Kidney (tissue), 14 donors: Measurements from ENCODE around the gene TRMU. TPM values are rescaled to one million over a fixed set of nuclear protein-coding genes. Genes with fewer than 3 reads are reported as not detected.
"Not testable (repeated sequence)": the region's sequence is repeated elsewhere in the genome, so short reads cannot be mapped to it uniquely, and the experiment has no call there.

Experiments
- DNase-seq, 5 donors: peaks; one replicate each; pipeline ENCODE4 v3.0.0-alpha.2; 2013 to 2020
- FAIRE-seq: peaks from 2 replicates; lab custom pipeline; 2012; peaks lifted over from hg19 to GRCh38; lab: Jason Lieb, UNC
- H3K27ac ChIP-seq, 2 donors: one replicate each; pipeline ENCODE4 v1.7.0; 2013; ENCODE audit warnings: low read depth in 2 of 2, low read length in 2 of 2, inconsistent platforms in 1 of 2
- H3K27me3 ChIP-seq: one replicate; pipeline ENCODE4 v1.7.1; 2013; ENCODE audit warnings: low read length, inconsistent platforms; ENCODE audit not compliant: control insufficient read depth, insufficient read depth
- H3K36me3 ChIP-seq, 3 donors: one replicate each; pipeline versions ENCODE4 v1.7.0 to v1.7.1; 2013; ENCODE audit warnings: low read length in 3 of 3, control low read depth in 1 of 3, inconsistent platforms in 1 of 3; ENCODE audit not compliant: insufficient read depth in 3 of 3, control insufficient read depth in 2 of 3
- H3K4me1 ChIP-seq, 3 donors: one replicate each; pipeline versions ENCODE4 v1.7.0 to v1.7.1; 2013; ENCODE audit warnings: low read length in 3 of 3, inconsistent platforms in 1 of 3, low read depth in 1 of 3; ENCODE audit not compliant: control insufficient read depth in 2 of 3, insufficient read depth in 2 of 3
- H3K4me3 ChIP-seq, 3 donors: one replicate each; pipeline versions ENCODE4 v1.7.0 to v1.8.1; 2013; ENCODE audit warnings: low read length in 3 of 3, control low read depth in 1 of 3, inconsistent platforms in 1 of 3
- H3K9ac ChIP-seq, 3 donors: one replicate each; pipeline versions ENCODE4 v1.7.0 to v1.7.1; 2013; ENCODE audit warnings: low read length in 3 of 3, control low read depth in 1 of 3, inconsistent platforms in 1 of 3
- H3K9me3 ChIP-seq, 3 donors: one replicate each; pipeline versions ENCODE4 v1.7.0 to v1.7.1; 2013; ENCODE audit warnings: low read length in 3 of 3, control low read depth in 1 of 3, inconsistent platforms in 1 of 3; ENCODE audit not compliant: control insufficient read depth in 2 of 3, insufficient read depth in 1 of 3
- CTCF ChIP-seq: IDR thresholded peaks from 3 replicates; pipeline ENCODE4 v1.5.1; 2012; ENCODE audit warnings: mild to moderate bottlenecking, moderate library complexity, borderline replicate concordance; ENCODE audit not compliant: insufficient read depth; ENCODE audit errors: extremely low read depth
- intact Hi-C: fragments of 100-400 bp; cut with DNase I; formaldehyde crosslinking; loops from one replicate; pipeline ENCODE4 v1.11.1; 2022
- polyA plus RNA-seq: library from polyadenylated mRNA; stranded (reverse); fragments of 350-450 nt; fragmentation: Illumina TruSeq; extraction: RNeasy Lipid Tissue Mini Kit (QIAGEN cat#74804); gene quantifications from one replicate; pipeline ENCODE4 v1.2.3, GENCODE V29; 2014; ENCODE audit warnings: low read depth, low replicate concordance; ENCODE audit not compliant: insufficient read depth
- total RNA-seq: library from RNA; stranded (reverse); fragmentation: NEBNext Ultra II Directional; extraction: Animal tissue kit (Norgen Biotek cat#: 25700); gene quantifications from one replicate; pipeline ENCODE4 v1.2.1, GENCODE V29; 2021
- donor health status: control.
- donor health status: control.
- donor health status: control.
- donor health status: control.
- donor health status: control.
- donor health status: DM: yes; HTN: yes; CAD: no.
- donor health status: Normal renal cell carcinoma (clear cell type).

Gene TRMU
- total and polyA plus RNA-seq, 2 donors from 2014 or later, result 40.5 to 41.1 TPM

GRCh38 chr22:46395145-46395544, 59.6 kb downstream of the TRMU start:
- peaks cover 0 to 4% (median 0%) of the 10 kb centered on the region in 3 donors for H3K4me1 ChIP-seq
- intact Hi-C loops, result no loop called here
- no peak for FAIRE-seq
- H3K27ac ChIP-seq, result no peak overlapping the region
- no peak overlapping the region for H3K4me3 ChIP-seq
- H3K9ac ChIP-seq, result no peak overlapping the region
- TF ChIP-seq CTCF, result no peak
- peaks cover 0 to 9% (median 3%) of the 10 kb centered on the region in 3 donors for H3K36me3 ChIP-seq
- DNase-seq, result no peak
- H3K9me3 ChIP-seq, result no peaks in the 10 kb centered on the region
- no peaks in the 10 kb centered on the region for H3K27me3 ChIP-seq

GRCh38 chr22:46397049-46397448, 61.5 kb downstream of the TRMU start:
- FAIRE-seq, H3K27ac ChIP-seq, H3K4me3 ChIP-seq, DNase-seq, H3K9ac ChIP-seq, H3K36me3 ChIP-seq, H3K4me1 ChIP-seq, H3K9me3 ChIP-seq, intact Hi-C loops, H3K27me3 ChIP-seq: not testable (repeated sequence)

- Histone ChIP-seq H3K9me3 (no peaks in the 10 kb centered on the region), H3K27ac (no peak overlapping the region), H3K36me3 (peaks cover 0 to 9% (median 0%) of the 10 kb centered on the region in 3 donors), H3K9ac (no peak overlapping the region), H3K4me1 (no peaks in the 10 kb centered on the region), H3K27me3 (no peaks in the 10 kb centered on the region), H3K4me3 (no peak overlapping the region)
- DNase-seq, result no peak
- intact Hi-C loops, result no loop called here
- no peak for TF ChIP-seq CTCF
- FAIRE-seq, result no peak
Measured at GRCh38 chr22:46397514-46397913, 62.0 kb downstream of the TRMU start.

GRCh38 chr22:46397951-46398350, 62.4 kb downstream of the TRMU start:
- Histone ChIP-seq H3K9ac (no peak overlapping the region), H3K27ac (no peak overlapping the region), H3K9me3 (no peaks in the 10 kb centered on the region), H3K4me3 (no peak overlapping the region), H3K4me1 (no peaks in the 10 kb centered on the region), H3K27me3 (no peaks in the 10 kb centered on the region), H3K36me3 (peaks cover 0 to 7% (median 0%) of the 10 kb centered on the region in 3 donors)
- no peak for DNase-seq
- FAIRE-seq, result no peak
- no peak for TF ChIP-seq CTCF
- intact Hi-C loops, result no loop called here
